Endodermal cell (in vitro differentiated cells): Measurements from ENCODE around the gene TCP10L. TPM values are rescaled to one million over a fixed set of nuclear protein-coding genes. Genes with fewer than 3 reads are reported as not detected.

Experiments used
- DNase-seq: peaks from one replicate; pipeline ENCODE4 v3.0.0-alpha.2; 2017
- H3K27ac ChIP-seq: 2 replicates; pipeline ENCODE4 v1.5.1; 2013; ENCODE audit warnings: mild to moderate bottlenecking, low read depth, low read length, moderate library complexity
- H3K27me3 ChIP-seq: 2 replicates; pipeline ENCODE4 v1.6.1; 2013; ENCODE audit warnings: mild to moderate bottlenecking, low read length, moderate library complexity; ENCODE audit not compliant: insufficient read depth, control insufficient read depth, poor library complexity, severe bottlenecking
- H3K36me3 ChIP-seq: 2 replicates; pipeline ENCODE4 v1.7.0; 2013; ENCODE audit warnings: mild to moderate bottlenecking, low read length, moderate library complexity; ENCODE audit not compliant: control insufficient read depth, insufficient read depth
- H3K4me1 ChIP-seq: one replicate; pipeline ENCODE4 v1.7.0; 2013; ENCODE audit warnings: low read length; ENCODE audit not compliant: control insufficient read depth, insufficient read depth
- H3K4me3 ChIP-seq: 2 replicates; pipeline ENCODE4 v1.5.1; 2013; ENCODE audit warnings: mild to moderate bottlenecking, low read length, moderate library complexity
- H3K9ac ChIP-seq: 2 replicates; pipeline ENCODE4 v1.6.1; 2013; ENCODE audit warnings: mild to moderate bottlenecking, low read length, moderate library complexity; ENCODE audit not compliant: poor library complexity, severe bottlenecking; ENCODE audit errors: extremely low read depth
- H3K9me3 ChIP-seq: 2 replicates; pipeline ENCODE4 v1.6.1; 2013; ENCODE audit warnings: mild to moderate bottlenecking, low read length, moderate library complexity; ENCODE audit not compliant: control insufficient read depth
- H3K27ac Mint-ChIP-seq: 2 replicates; pipeline ENCODE4 v1.8.0; 2020; ENCODE audit warnings: mixed read lengths
- H3K27me3 Mint-ChIP-seq: 2 replicates; pipeline ENCODE4 v1.8.0; 2021; ENCODE audit warnings: mild to moderate bottlenecking, mixed read lengths; ENCODE audit not compliant: insufficient read depth
- H3K36me3 Mint-ChIP-seq: 2 replicates; pipeline ENCODE4 v1.8.0; 2020; ENCODE audit warnings: low read depth, mixed read lengths
- H3K4me1 Mint-ChIP-seq: 2 replicates; pipeline ENCODE4 v1.8.0; 2020; ENCODE audit warnings: mixed read lengths
- H3K4me3 Mint-ChIP-seq: 2 replicates; pipeline ENCODE4 v1.8.0; 2020; ENCODE audit warnings: mild to moderate bottlenecking, moderate library complexity, mixed read lengths
- H3K9me3 Mint-ChIP-seq: 2 replicates; pipeline ENCODE4 v1.8.0; 2020; ENCODE audit warnings: mild to moderate bottlenecking, mixed read lengths
- WGBS, 2 experiments: methylation state at CpG; one replicate each; pipeline versions ENCODE4 v1.1.5 to v1.1.7; 2013; ENCODE audit warnings: missing lambda C conversion rate in 2 of 2, mixed read lengths in 1 of 2; ENCODE audit not compliant: insufficient coverage in 1 of 2, insufficient read length in 1 of 2; 5-methylcytosine and 5-hydroxymethylcytosine counted together
- total RNA-seq, 2 donors: library from RNA; stranded (reverse); fragmentation: NEBNext Ultra II Directional in 1 of 2; extraction: Animal tissue kit (Norgen Biotek cat#: 25700) in 1 of 2; gene quantifications; 2 replicates in 1 of 2; 3 replicates in 1 of 2; pipeline ENCODE4 v1.2.1, GENCODE V29; 2021
- TF ChIP-seq, protein P1 (sequence below): fragments of 200-600 bp; sonication (generic); conservative IDR thresholded peaks from 2 replicates; pipeline ENCODE4 v1.5.0; 2021; ENCODE audit warnings: antibody characterized with exemption, mild to moderate bottlenecking

TCP10L gene
- total RNA-seq, 2 donors from 2014 or later, result 0.95 to 1.4 TPM

DNA sequence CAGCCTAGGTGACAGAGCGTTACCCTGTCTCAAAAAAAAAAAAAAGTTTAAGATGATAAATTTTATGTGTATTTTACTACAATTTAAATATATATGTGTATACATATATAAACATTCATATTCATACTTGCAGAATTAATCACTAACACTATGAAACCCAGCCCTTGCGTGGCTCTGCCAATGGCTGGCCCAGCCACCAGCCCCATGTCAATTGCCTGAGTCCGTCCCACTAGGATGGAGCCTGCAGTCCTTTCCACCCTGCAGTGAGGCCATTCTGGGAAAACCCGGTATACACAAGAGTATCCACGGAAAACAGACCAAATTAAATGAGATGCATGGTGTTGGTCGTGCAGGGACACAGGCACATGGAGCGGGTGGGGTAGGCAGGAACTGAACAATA lies 49.7 kb downstream of the TCP10L start:
- DNase-seq, result no peak
- no peak overlapping the region for H3K27ac Mint-ChIP-seq
- TF ChIP-seq, protein P1, sequence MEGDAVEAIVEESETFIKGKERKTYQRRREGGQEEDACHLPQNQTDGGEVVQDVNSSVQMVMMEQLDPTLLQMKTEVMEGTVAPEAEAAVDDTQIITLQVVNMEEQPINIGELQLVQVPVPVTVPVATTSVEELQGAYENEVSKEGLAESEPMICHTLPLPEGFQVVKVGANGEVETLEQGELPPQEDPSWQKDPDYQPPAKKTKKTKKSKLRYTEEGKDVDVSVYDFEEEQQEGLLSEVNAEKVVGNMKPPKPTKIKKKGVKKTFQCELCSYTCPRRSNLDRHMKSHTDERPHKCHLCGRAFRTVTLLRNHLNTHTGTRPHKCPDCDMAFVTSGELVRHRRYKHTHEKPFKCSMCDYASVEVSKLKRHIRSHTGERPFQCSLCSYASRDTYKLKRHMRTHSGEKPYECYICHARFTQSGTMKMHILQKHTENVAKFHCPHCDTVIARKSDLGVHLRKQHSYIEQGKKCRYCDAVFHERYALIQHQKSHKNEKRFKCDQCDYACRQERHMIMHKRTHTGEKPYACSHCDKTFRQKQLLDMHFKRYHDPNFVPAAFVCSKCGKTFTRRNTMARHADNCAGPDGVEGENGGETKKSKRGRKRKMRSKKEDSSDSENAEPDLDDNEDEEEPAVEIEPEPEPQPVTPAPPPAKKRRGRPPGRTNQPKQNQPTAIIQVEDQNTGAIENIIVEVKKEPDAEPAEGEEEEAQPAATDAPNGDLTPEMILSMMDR, result no peak
- H3K4me3 Mint-ChIP-seq, result no peak overlapping the region
- H3K4me1 ChIP-seq, result no peaks in the 10 kb centered on the region
- no peak overlapping the region for H3K4me3 ChIP-seq
- no peaks in the 10 kb centered on the region for H3K36me3 Mint-ChIP-seq
- H3K27me3 Mint-ChIP-seq, result no peaks in the 10 kb centered on the region
- no peaks in the 10 kb centered on the region for H3K9me3 ChIP-seq
- no peaks in the 10 kb centered on the region for H3K36me3 ChIP-seq
- H3K4me1 Mint-ChIP-seq, result no peaks in the 10 kb centered on the region
- no peaks in the 10 kb centered on the region for H3K27me3 ChIP-seq
- 91 to 93% methylated on average over 6 of the region's 7 CpGs for WGBS, 2 experiments
- H3K9me3 Mint-ChIP-seq, result peaks cover 4% of the 10 kb centered on the region
- no peak overlapping the region for H3K9ac ChIP-seq
- H3K27ac ChIP-seq, result no peak overlapping the region

DNA sequence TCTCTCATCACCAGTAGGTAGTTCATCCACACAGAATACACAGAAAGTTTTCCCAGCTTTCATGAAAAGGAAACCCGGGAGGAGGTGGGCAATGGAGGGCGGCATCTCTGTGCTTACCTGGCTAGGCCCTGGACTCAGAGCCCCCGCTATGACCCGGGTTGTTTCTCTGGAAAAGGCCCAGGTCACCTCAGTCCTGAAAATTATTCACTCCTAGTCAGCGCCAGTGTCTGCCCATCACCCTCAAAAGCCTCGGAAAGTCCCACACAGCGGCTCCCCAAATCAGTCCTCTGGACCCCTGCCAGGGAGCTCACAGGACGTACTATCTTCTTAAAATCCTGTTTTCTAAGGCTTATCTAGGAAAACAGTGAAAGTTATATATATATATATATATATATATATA lies 51.2 kb downstream of the TCP10L start:
- Mint-ChIP-seq H3K9me3 (peaks cover 8% of the 10 kb centered on the region), H3K36me3 (no peaks in the 10 kb centered on the region), H3K4me3 (no peak overlapping the region), H3K27me3 (no peaks in the 10 kb centered on the region), H3K4me1 (no peaks in the 10 kb centered on the region), H3K27ac (no peak overlapping the region)
- Histone ChIP-seq H3K36me3 (no peaks in the 10 kb centered on the region), H3K4me1 (no peaks in the 10 kb centered on the region), H3K27me3 (no peaks in the 10 kb centered on the region), H3K9me3 (no peaks in the 10 kb centered on the region), H3K27ac (no peak overlapping the region), H3K9ac (no peak overlapping the region), H3K4me3 (no peak overlapping the region)
- TF ChIP-seq, protein P1, result no peak
- no peak for DNase-seq
- WGBS, 2 experiments, result 93 to 94% methylated on average over 3 to 7 of the region's 8 CpGs

DNA sequence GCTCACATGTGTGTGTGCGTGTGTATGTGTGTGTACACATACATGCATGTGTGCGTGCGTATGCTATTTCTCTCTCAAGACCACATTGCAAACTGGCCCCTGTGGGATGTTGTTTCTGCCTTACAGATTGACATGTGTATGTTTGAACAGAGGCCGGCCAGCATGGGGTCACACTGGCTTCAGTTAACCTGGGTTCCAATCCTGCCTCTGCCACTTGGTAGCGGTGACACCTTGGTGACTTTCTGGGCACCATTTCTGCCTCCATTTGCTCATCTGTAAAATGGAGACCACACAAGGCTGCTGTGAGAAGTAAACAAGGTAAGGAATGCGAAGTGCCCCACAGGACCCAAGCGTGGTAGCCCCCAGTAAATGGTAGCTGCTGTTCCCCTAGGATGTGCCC lies 51.7 kb downstream of the TCP10L start:
- H3K27ac ChIP-seq, result no peak overlapping the region
- H3K9me3 ChIP-seq, result no peaks in the 10 kb centered on the region
- H3K27me3 Mint-ChIP-seq, result no peaks in the 10 kb centered on the region
- H3K4me1 ChIP-seq, result no peaks in the 10 kb centered on the region
- no peaks in the 10 kb centered on the region for H3K36me3 Mint-ChIP-seq
- H3K27me3 ChIP-seq, result no peaks in the 10 kb centered on the region
- DNase-seq, result no peak
- peaks cover 8% of the 10 kb centered on the region for H3K9me3 Mint-ChIP-seq
- H3K27ac Mint-ChIP-seq, result no peak overlapping the region
- H3K4me3 Mint-ChIP-seq, result no peak overlapping the region
- WGBS, 2 experiments, result 90 to 100% methylated on average over 3 to 7 of the region's 7 CpGs
- H3K4me1 Mint-ChIP-seq, result no peaks in the 10 kb centered on the region
- no peak overlapping the region for H3K9ac ChIP-seq
- TF ChIP-seq, protein P1, result no peak
- H3K4me3 ChIP-seq, result no peak overlapping the region
- H3K36me3 ChIP-seq, result no peaks in the 10 kb centered on the region
